ENCODE measurements around the gene RUNX3.
A peak's percentile ranks its signal among the peaks of the same experiment; 100 is the strongest.

- TF ChIP-seq EZH2 (IDR thresholded peaks at IDR 0.05) (no peak), POLR2AphosphoS5 (IDR thresholded peaks at IDR 0.05; ENCODE audit: borderline replicate concordance, low read depth, low read length) (peak; percentile 71)
Observed at GRCh38 chr1:24930260-24931145, at the start of gene RUNX3.
